Body of pancreas (tissue), 4 donors: ENCODE data around the gene CYB561D2.

Source experiments
- CTCF ChIP-seq, 7 experiments: fragments of 450-650 bp in 4 of 7; fragments of 200-600 bp in 3 of 7; sonication (generic) in 3 of 7; IDR thresholded peaks; one replicate each; pipeline ENCODE4 v1.5.1; 2016 to 2019; ENCODE audit warnings: antibody characterized with exemption in 7 of 7
- POLR2A ChIP-seq, 3 donors: fragments of 450-650 bp; IDR thresholded peaks; one replicate each; pipeline ENCODE4 v1.6.1; 2016; ENCODE audit warnings: antibody characterized with exemption in 3 of 3, mild to moderate bottlenecking in 2 of 3

DNA sequence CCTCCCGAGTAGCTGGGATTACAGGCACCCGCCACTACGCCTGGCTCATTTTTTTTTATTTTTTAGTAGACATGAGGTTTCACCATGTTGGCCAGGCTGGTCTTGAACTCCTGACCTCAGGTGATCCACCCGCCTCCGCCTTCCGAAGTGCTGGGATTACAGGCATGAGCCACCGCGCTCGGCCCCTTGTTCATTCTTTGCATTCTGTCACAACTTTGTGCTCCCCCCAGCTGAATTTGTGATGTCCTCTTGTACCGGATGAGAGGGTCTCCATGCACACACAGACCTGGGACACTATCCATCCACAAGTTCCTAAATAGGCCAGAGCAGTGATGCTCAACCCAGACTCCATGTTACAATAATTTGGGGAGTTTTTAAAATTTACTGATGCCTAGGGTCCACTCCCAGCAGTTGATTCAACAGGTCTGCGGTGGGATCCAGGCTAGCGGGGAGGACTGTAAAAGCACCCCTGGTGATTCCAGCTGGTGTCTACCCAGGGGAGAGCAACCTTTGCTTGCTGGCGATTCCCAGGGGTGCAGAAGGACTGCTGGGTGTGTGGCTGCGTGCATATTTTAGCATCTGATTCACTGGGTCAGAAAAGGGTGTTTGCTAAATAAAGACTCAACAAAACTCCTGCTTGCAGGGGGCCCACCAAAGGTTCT is 11.0 kb upstream of the CYB561D2 start:
- no peak for TF ChIP-seq CTCF (IDR thresholded peaks at IDR 0.05)
- TF ChIP-seq POLR2A (IDR thresholded peaks at IDR 0.05) = no peak
